GM23338 (cell line): ENCODE results near the gene BICC1.

Experiments
- EZH2 ChIP-seq: fragments of 200-600 bp; sonication (generic); IDR thresholded peaks from one replicate; pipeline ENCODE4 v1.8.0; 2017; ENCODE audit warnings: antibody characterized with exemption, mild to moderate bottlenecking, low read depth; ENCODE audit not compliant: unreplicated experiment
- EZH2phosphoT487 ChIP-seq: fragments of 200-600 bp; sonication (generic); IDR thresholded peaks from one replicate; pipeline ENCODE4 v1.8.1; 2018; ENCODE audit warnings: antibody characterized with exemption; ENCODE audit not compliant: unreplicated experiment
- JUNB ChIP-seq: IDR thresholded peaks from one replicate; pipeline ENCODE4 v1.6.1; 2016; ENCODE audit warnings: antibody characterized with exemption; ENCODE audit not compliant: unreplicated experiment
- NANOG ChIP-seq: IDR thresholded peaks from 2 replicates; pipeline ENCODE4 v1.6.1; 2016; ENCODE audit warnings: antibody characterized with exemption, borderline replicate concordance
- POLR2AphosphoS5 ChIP-seq: IDR thresholded peaks from 2 replicates; pipeline ENCODE4 v1.6.1; 2016; ENCODE audit warnings: antibody characterized with exemption, low read depth
- TF ChIP-seq, protein P1 (sequence below), 2 experiments: fragments of 200-600 bp in 1 of 2; sonication (generic) in 1 of 2; conservative IDR thresholded peaks; 2 replicates each; pipeline versions ENCODE4 v1.5.1 to v1.6.1; 2016 to 2017; ENCODE audit warnings: antibody characterized with exemption in 2 of 2, low read depth in 2 of 2, mild to moderate bottlenecking in 2 of 2, moderate library complexity in 1 of 2
- TF ChIP-seq, protein P2 (sequence below): IDR thresholded peaks from one replicate; pipeline ENCODE4 v1.6.1; 2018; ENCODE audit warnings: antibody characterized with exemption; ENCODE audit not compliant: unreplicated experiment

DNA sequence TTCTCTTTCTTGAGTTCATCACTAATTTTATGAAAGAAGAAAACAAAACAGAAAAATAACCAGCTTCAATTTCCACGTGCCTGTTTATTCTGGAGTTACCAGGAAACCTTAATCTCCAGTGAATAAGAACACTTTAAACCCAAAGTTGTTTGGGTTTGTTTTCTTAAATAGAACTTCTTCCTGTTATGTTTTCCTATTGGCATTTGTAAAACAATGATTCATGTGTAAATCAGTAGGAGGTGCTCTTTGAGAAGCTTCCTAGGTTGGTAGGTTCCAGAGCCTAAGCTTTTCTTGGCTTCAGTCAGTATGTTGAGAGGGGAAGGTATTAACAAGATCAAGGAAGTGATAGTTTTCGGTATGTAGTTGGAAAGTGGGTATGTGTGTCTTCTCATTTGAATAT, 119.0 kb downstream of the BICC1 start:
- TF ChIP-seq, protein P1, sequence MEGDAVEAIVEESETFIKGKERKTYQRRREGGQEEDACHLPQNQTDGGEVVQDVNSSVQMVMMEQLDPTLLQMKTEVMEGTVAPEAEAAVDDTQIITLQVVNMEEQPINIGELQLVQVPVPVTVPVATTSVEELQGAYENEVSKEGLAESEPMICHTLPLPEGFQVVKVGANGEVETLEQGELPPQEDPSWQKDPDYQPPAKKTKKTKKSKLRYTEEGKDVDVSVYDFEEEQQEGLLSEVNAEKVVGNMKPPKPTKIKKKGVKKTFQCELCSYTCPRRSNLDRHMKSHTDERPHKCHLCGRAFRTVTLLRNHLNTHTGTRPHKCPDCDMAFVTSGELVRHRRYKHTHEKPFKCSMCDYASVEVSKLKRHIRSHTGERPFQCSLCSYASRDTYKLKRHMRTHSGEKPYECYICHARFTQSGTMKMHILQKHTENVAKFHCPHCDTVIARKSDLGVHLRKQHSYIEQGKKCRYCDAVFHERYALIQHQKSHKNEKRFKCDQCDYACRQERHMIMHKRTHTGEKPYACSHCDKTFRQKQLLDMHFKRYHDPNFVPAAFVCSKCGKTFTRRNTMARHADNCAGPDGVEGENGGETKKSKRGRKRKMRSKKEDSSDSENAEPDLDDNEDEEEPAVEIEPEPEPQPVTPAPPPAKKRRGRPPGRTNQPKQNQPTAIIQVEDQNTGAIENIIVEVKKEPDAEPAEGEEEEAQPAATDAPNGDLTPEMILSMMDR (conservative IDR thresholded peaks at IDR 0.05; ENCODE audit: low read depth in 2 of 2) = no peak
- TF ChIP-seq EZH2phosphoT487 = no peak
- TF ChIP-seq EZH2 = no peak
- TF ChIP-seq, protein P2, sequence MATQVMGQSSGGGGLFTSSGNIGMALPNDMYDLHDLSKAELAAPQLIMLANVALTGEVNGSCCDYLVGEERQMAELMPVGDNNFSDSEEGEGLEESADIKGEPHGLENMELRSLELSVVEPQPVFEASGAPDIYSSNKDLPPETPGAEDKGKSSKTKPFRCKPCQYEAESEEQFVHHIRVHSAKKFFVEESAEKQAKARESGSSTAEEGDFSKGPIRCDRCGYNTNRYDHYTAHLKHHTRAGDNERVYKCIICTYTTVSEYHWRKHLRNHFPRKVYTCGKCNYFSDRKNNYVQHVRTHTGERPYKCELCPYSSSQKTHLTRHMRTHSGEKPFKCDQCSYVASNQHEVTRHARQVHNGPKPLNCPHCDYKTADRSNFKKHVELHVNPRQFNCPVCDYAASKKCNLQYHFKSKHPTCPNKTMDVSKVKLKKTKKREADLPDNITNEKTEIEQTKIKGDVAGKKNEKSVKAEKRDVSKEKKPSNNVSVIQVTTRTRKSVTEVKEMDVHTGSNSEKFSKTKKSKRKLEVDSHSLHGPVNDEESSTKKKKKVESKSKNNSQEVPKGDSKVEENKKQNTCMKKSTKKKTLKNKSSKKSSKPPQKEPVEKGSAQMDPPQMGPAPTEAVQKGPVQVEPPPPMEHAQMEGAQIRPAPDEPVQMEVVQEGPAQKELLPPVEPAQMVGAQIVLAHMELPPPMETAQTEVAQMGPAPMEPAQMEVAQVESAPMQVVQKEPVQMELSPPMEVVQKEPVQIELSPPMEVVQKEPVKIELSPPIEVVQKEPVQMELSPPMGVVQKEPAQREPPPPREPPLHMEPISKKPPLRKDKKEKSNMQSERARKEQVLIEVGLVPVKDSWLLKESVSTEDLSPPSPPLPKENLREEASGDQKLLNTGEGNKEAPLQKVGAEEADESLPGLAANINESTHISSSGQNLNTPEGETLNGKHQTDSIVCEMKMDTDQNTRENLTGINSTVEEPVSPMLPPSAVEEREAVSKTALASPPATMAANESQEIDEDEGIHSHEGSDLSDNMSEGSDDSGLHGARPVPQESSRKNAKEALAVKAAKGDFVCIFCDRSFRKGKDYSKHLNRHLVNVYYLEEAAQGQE = no peak
- no peak; the same call in 1 of the 2 replicates for TF ChIP-seq NANOG
- TF ChIP-seq POLR2AphosphoS5 = no peak
- no peak for TF ChIP-seq JUNB
